Trophoblast cell (in vitro differentiated cells and primary cell): ENCODE results near the gene RPS16.

Source experiments
- DNase-seq, 2 donors: peaks; one replicate each; pipeline ENCODE4 v3.0.0-alpha.2; 2016
- H2AFZ ChIP-seq: 2 replicates; pipeline ENCODE4 v1.6.1; 2013; ENCODE audit warnings: low read length, moderate library complexity, mild to moderate bottlenecking; ENCODE audit not compliant: insufficient read depth, poor library complexity
- H2AK5ac ChIP-seq: 2 replicates; pipeline ENCODE4 v1.6.1; 2013; ENCODE audit warnings: mild to moderate bottlenecking, low read length
- H2BK120ac ChIP-seq: 2 replicates; pipeline ENCODE4 v1.6.1; 2013; ENCODE audit warnings: low read length, mild to moderate bottlenecking, moderate library complexity; ENCODE audit not compliant: insufficient read depth, poor library complexity
- H2BK12ac ChIP-seq: 2 replicates; pipeline ENCODE4 v1.6.1; 2013; ENCODE audit warnings: mild to moderate bottlenecking, low read length, moderate library complexity
- H2BK5ac ChIP-seq: 2 replicates; pipeline ENCODE4 v1.6.1; 2013; ENCODE audit warnings: low read length, low read depth, moderate library complexity, mild to moderate bottlenecking; ENCODE audit not compliant: poor library complexity
- H3K14ac ChIP-seq: 2 replicates; pipeline ENCODE4 v1.6.1; 2013; ENCODE audit warnings: mild to moderate bottlenecking, low read length
- H3K18ac ChIP-seq: 2 replicates; pipeline ENCODE4 v1.6.1; 2013; ENCODE audit warnings: mild to moderate bottlenecking, low read length
- H3K23ac ChIP-seq: 2 replicates; pipeline ENCODE4 v1.6.1; 2013; ENCODE audit warnings: low read length
- H3K27ac ChIP-seq: 2 replicates; pipeline ENCODE4 v1.5.1; 2013; ENCODE audit warnings: low read depth, mild to moderate bottlenecking, inconsistent platforms, low read length, moderate library complexity
- H3K27me3 ChIP-seq: 2 replicates; pipeline ENCODE4 v1.6.1; 2013; ENCODE audit warnings: inconsistent platforms, mild to moderate bottlenecking, low read length, moderate library complexity; ENCODE audit not compliant: insufficient read depth
- H3K36me3 ChIP-seq, 2 experiments: 1 replicate in 1 of 2; 2 replicates in 1 of 2; pipeline ENCODE4 v1.6.1; 2013; ENCODE audit warnings: low read length in 2 of 2, mild to moderate bottlenecking in 2 of 2, moderate library complexity in 1 of 2; ENCODE audit not compliant: insufficient read depth in 2 of 2, control insufficient read depth in 1 of 2
- H3K4ac ChIP-seq: 2 replicates; pipeline ENCODE4 v1.6.1; 2013; ENCODE audit warnings: low read depth, mild to moderate bottlenecking, low read length, moderate library complexity
- H3K4me1 ChIP-seq, 2 experiments: 1 replicate in 1 of 2; 2 replicates in 1 of 2; pipeline ENCODE4 v1.6.1; 2013; ENCODE audit warnings: low read length in 2 of 2, mild to moderate bottlenecking in 2 of 2, moderate library complexity in 1 of 2; ENCODE audit not compliant: insufficient read depth in 2 of 2, control insufficient read depth in 1 of 2
- H3K4me2 ChIP-seq: 2 replicates; pipeline ENCODE4 v1.6.1; 2013; ENCODE audit warnings: inconsistent platforms, mild to moderate bottlenecking, low read length, moderate library complexity
- H3K4me3 ChIP-seq: 2 replicates; pipeline ENCODE4 v1.5.1; 2013; ENCODE audit warnings: mild to moderate bottlenecking, low read depth, low read length, inconsistent platforms
- H3K79me1 ChIP-seq: one replicate; pipeline ENCODE4 v1.6.1; 2013; ENCODE audit warnings: low read length
- H3K79me2 ChIP-seq: 2 replicates; pipeline ENCODE4 v1.6.1; 2013; ENCODE audit warnings: low read length, mild to moderate bottlenecking; ENCODE audit not compliant: control insufficient read depth, insufficient read depth, poor library complexity
- H3K9ac ChIP-seq: 2 replicates; pipeline ENCODE4 v1.6.1; 2013; ENCODE audit warnings: mild to moderate bottlenecking, low read length
- H3K9me3 ChIP-seq: 2 replicates; pipeline ENCODE4 v1.6.1; 2013; ENCODE audit warnings: low read depth, mild to moderate bottlenecking, control low read depth, inconsistent platforms, low read length; ENCODE audit not compliant: insufficient read depth
- H4K12ac ChIP-seq: 2 replicates; pipeline ENCODE4 v1.6.1; 2013; ENCODE audit warnings: low read depth, mild to moderate bottlenecking, low read length, moderate library complexity
- H4K8ac ChIP-seq: 2 replicates; pipeline ENCODE4 v1.6.1; 2013; ENCODE audit warnings: low read depth, mild to moderate bottlenecking, low read length, moderate library complexity
- H4K91ac ChIP-seq: one replicate; pipeline ENCODE4 v1.6.1; 2013; ENCODE audit warnings: low read depth, mild to moderate bottlenecking, low read length, moderate library complexity
- WGBS: extraction: QIAGEN DNeasy Blood & Tissue Kit; methylation state at CpG from one replicate; pipeline ENCODE4 v1.1.7; 2013; ENCODE audit warnings: missing lambda C conversion rate; ENCODE audit not compliant: insufficient read length, insufficient coverage; ENCODE audit errors: extremely low coverage; 5-methylcytosine and 5-hydroxymethylcytosine counted together

The RPS16 gene

DNA sequence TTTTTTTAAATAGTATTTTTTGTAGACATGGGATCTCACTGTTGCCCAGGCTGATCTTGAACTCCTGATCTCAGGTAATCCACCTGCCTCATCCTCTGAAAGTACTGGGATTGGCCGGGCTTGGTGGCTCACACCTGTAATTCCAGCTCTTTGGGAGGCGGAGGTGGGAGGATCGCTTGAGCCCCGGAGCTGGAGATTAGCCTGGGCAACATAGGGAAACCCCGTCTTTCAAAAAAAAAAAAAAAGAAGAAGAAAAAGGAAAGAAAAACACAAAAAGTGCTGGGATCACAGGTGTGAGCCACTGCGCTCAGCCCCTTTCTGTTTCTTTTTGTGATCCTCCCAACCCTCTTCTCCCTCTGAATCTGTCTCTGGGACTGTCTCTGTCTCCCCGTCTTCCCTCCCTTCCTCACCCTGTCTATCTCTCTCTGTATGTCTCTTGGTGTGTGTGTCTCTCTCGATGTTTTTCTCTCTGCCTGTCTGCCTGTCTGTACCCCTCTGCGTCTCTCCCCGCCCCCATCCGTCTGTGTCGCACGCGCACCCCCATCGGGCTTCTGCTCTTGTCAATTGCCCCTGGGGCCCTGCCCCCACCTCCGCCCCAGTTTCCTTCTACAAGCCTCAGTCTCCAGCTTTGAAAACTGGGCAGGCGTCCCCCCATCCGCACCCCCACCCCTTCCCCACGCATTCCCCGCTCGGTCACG is 29.6 kb downstream of the RPS16 start:
- H2BK5ac ChIP-seq = peak overlapping the region; percentile 13
- peaks cover 45% of the 10 kb centered on the region for H3K79me1 ChIP-seq
- peaks cover 35% of the 10 kb centered on the region for H3K79me2 ChIP-seq
- H3K27me3 ChIP-seq = no peaks in the 10 kb centered on the region
- H3K9ac ChIP-seq = peak overlapping the region; percentile 25
- peak overlapping the region; percentile 37 for H2BK120ac ChIP-seq
- H3K14ac ChIP-seq = peak overlapping the region; percentile 64
- H4K8ac ChIP-seq = peak overlapping the region; percentile 49
- no peak overlapping the region for H2AFZ ChIP-seq
- H3K27ac ChIP-seq = peak overlapping the region; percentile 7
- H4K12ac ChIP-seq = no peak overlapping the region
- H4K91ac ChIP-seq = peak overlapping the region; percentile 59
- peak overlapping the region; percentile 25 for H3K18ac ChIP-seq
- peaks cover 12 to 13% of the 10 kb centered on the region in 2 experiments for H3K36me3 ChIP-seq
- peak overlapping the region; percentile 27 for H2BK12ac ChIP-seq
- H3K4me3 ChIP-seq = peak overlapping the region; percentile 62
- peak overlapping the region; percentile 11 for H2AK5ac ChIP-seq
- peaks cover 35 to 51% of the 10 kb centered on the region in 2 experiments for H3K4me1 ChIP-seq
- peak in 1 of 2 donors; percentile 27 for DNase-seq
- no peaks in the 10 kb centered on the region for H3K9me3 ChIP-seq
- no peak overlapping the region for H3K23ac ChIP-seq
- H3K4me2 ChIP-seq = peak overlapping the region; percentile 63
- peak overlapping the region; percentile 44 for H3K4ac ChIP-seq
- no CpG with 5 or more reads among the region's 22 CpGs for WGBS

GRCh38 chr19:39405261-39405957 is 30.3 kb downstream of the RPS16 start:
- Histone ChIP-seq H2AK5ac (no peak overlapping the region), H2BK120ac (no peak overlapping the region), H3K4me3 (no peak overlapping the region), H3K36me3 (peaks cover 12 to 13% of the 10 kb centered on the region in 2 experiments), H4K12ac (no peak overlapping the region), H2AFZ (no peak overlapping the region), H3K4ac (no peak overlapping the region), H3K9me3 (no peaks in the 10 kb centered on the region), H3K23ac (no peak overlapping the region), H3K4me1 (peaks cover 30 to 46% of the 10 kb centered on the region in 2 experiments), H4K8ac (no peak overlapping the region), H4K91ac (no peak overlapping the region), H3K79me2 (peaks cover 34% of the 10 kb centered on the region), H3K27me3 (no peaks in the 10 kb centered on the region), H2BK12ac (no peak overlapping the region), H3K14ac (no peak overlapping the region), H3K18ac (no peak overlapping the region), H3K9ac (no peak overlapping the region), H3K79me1 (peaks cover 42% of the 10 kb centered on the region), H3K27ac (no peak overlapping the region), H3K4me2 (no peak overlapping the region), H2BK5ac (no peak overlapping the region)
- DNase-seq = no peak
- no CpG with 5 or more reads among the region's 17 CpGs for WGBS

DNA sequence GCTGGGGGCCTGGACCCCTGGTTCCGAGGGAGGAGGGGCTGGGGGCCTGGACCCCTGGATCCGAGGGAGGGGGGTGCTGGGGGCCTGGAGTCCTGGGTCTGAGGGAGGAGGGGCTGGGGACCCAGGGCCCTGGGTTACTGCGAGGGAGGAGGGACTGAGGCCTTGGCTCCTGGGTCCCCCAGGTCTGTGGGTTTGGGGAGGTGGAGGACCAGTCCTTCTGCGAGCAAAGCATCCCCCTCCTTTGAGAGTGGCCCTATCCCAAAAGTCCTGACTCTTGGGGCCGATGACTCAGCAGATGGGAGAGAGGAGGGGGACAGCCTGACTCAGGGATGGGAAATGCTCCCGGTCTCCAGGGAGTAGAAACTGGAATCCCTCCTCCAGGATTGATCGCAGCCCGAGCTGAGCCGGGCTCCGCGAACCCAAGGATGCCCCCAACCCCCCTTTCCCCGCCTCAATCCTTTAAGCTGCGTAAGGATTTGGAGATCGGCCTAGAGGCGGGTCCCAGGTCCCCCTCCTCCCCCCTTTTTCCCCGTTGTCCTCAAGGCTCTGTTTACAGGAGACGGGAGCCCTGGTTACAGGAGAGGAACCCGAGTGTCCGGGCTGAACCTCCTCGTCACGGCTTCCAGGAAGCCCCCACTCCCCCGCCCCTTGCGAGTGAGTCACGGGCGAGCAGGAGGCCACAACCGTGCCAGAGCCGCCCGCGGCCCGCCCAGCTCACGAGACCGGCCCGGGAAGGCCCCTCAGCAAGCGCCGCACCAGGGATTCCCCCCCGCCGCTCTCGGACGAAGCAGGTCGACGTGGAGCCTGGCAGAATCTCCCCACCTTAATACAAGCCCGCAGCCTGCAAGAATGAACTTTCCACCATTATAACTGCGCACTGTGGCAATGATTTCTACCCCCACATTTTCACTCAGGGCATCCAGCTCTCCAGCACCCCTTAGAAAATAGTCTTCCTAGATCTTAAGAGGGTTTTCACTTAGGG is 32.1 kb downstream of the RPS16 start:
- peak overlapping the region; percentile 79 for H4K12ac ChIP-seq
- WGBS = no CpG with 5 or more reads among the region's 43 CpGs
- peak; percentile 62 to 72 for DNase-seq
- peak overlapping the region; percentile 37 for H2AFZ ChIP-seq
- peak overlapping the region; percentile 98 for H3K14ac ChIP-seq
- peak overlapping the region; percentile 93 for H3K27ac ChIP-seq
- peaks cover 10 to 12% of the 10 kb centered on the region in 2 experiments for H3K36me3 ChIP-seq
- peak overlapping the region; percentile 94 for H2BK120ac ChIP-seq
- H2BK12ac ChIP-seq = peak overlapping the region; percentile 74
- H3K4me2 ChIP-seq = peak overlapping the region; percentile 81
- H3K4ac ChIP-seq = peak overlapping the region; percentile 85
- peak overlapping the region; percentile 95 for H2AK5ac ChIP-seq
- no peak overlapping the region for H3K9ac ChIP-seq
- H3K4me1 ChIP-seq = peaks cover 27 to 42% of the 10 kb centered on the region in 2 experiments
- no peaks in the 10 kb centered on the region for H3K27me3 ChIP-seq
- H4K8ac ChIP-seq = peak overlapping the region; percentile 95
- peak overlapping the region; percentile 92 for H2BK5ac ChIP-seq
- peaks cover 26% of the 10 kb centered on the region for H3K79me2 ChIP-seq
- peak overlapping the region; percentile 18 for H3K4me3 ChIP-seq
- no peak overlapping the region for H3K23ac ChIP-seq
- H3K9me3 ChIP-seq = no peaks in the 10 kb centered on the region
- H4K91ac ChIP-seq = peak overlapping the region; percentile 98
- H3K79me1 ChIP-seq = peaks cover 32% of the 10 kb centered on the region
- H3K18ac ChIP-seq = peak overlapping the region; percentile 96
